Heart left ventricle (tissue), 13 donors: ENCODE data around the gene TMC6.

Experiments used
- POLR2A ChIP-seq, 2 donors: fragments of 450-650 bp; IDR thresholded peaks; one replicate each; pipeline ENCODE4 v1.6.1; 2017; ENCODE audit warnings: antibody characterized with exemption in 2 of 2, mild to moderate bottlenecking in 2 of 2, moderate library complexity in 2 of 2
- TF ChIP-seq, protein P1 (sequence below), 12 donors: fragments of 200-600 bp; sonication (generic) in 4 of 12; IDR thresholded peaks; one replicate each; pipeline versions ENCODE4 v1.5.0 to v1.8.0; 2018 to 2022; ENCODE audit warnings: antibody characterized with exemption in 12 of 12, mild to moderate bottlenecking in 5 of 12
- donor health status: ischemic (EF 13 %, LVEDD 7.1; RV severe dilation, severe dysfunction).
- donor health status: DM: no; HTN: yes; CAD: no.
- donor health status: DM: no; HTN: no; CAD: no.
- donor health status: ischemic (EF 25% LVEDD 6.9; RV normal size, moderate dysfunction).
- donor health status: ischemic (EF 25% LVEDD 5.7; RV mildly dilated, moderate dysfunction).
- donor health status: ischemic (EF 35%, LVEDD 5.7; RV mildly dilated, moderate dysfunction).
- donor health status: nonischemic (EF 11% LVEDD 7.7; RV severe dilation, severe dysfunction).
- donor health status: DM: yes; HTN: yes; CAD: no.
- donor health status: PGD.
- donor health status: ischemic (EF 29% LVEDD 5.4; RV normal size, mild dysfunction).
- donor health status: nonischemic (EF 23%, LVEDD 6.1; RV moderate dilation, normal function).

DNA sequence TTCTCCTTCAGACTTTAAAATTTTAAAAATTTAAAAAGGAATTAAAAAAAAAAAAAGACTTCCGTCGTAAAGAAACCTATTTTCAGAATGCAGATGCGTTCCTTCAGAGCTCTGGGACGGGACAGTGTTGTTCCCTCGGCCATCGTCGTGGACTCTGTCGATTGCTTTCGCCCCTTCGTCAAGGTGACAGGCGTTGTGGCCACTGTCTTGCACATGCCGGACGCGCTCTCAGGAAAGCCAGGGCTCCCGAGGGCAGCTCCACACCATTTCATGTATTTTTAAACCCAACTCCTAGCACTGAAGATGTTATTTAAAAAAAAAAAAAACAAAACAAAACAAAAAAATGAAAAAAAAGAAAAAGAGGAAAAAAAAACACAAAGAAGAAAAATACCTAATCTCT is 22.3 kb downstream of the TMC6 start:
- TF ChIP-seq, protein P1, sequence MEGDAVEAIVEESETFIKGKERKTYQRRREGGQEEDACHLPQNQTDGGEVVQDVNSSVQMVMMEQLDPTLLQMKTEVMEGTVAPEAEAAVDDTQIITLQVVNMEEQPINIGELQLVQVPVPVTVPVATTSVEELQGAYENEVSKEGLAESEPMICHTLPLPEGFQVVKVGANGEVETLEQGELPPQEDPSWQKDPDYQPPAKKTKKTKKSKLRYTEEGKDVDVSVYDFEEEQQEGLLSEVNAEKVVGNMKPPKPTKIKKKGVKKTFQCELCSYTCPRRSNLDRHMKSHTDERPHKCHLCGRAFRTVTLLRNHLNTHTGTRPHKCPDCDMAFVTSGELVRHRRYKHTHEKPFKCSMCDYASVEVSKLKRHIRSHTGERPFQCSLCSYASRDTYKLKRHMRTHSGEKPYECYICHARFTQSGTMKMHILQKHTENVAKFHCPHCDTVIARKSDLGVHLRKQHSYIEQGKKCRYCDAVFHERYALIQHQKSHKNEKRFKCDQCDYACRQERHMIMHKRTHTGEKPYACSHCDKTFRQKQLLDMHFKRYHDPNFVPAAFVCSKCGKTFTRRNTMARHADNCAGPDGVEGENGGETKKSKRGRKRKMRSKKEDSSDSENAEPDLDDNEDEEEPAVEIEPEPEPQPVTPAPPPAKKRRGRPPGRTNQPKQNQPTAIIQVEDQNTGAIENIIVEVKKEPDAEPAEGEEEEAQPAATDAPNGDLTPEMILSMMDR (IDR thresholded peaks at IDR 0.05), result no peak
- TF ChIP-seq POLR2A (IDR thresholded peaks at IDR 0.05), result no peak
